ENCODE results near the gene TNFRSF4. TPM values are rescaled to one million over a fixed set of nuclear protein-coding genes. Genes with fewer than 3 reads are reported as not detected.

TNFRSF4 gene
- total RNA-seq, 1 donor from 2014 or later: 0.31 TPM

DNA sequence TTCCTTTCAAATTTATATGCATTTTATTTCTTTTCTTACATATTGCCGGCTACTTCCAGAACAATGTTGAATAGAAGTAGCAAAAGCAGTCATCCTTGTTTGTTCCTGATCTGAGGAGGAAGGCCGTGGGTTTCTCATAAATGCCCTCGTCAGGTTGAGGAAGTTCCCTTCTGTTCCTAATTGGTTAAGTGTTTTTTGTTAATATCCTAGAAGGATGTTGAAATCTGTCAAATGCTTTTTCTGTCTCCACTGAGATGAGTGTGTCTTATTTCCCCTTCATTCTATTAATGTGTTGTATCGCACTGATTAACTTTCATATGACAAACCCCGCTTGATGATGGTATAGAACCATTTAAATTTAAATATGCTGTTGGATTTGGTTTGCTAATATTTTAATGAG is 24.8 kb downstream of the TNFRSF4 start:
- H3K27ac Mint-ChIP-seq: no peak overlapping the region
- no peaks in the 10 kb centered on the region for H3K36me3 Mint-ChIP-seq
- H3K27me3 Mint-ChIP-seq: peaks cover 3% of the 10 kb centered on the region
- peaks cover 5% of the 10 kb centered on the region for H3K9me3 Mint-ChIP-seq
- H3K4me3 Mint-ChIP-seq: no peak overlapping the region
- DNase-seq (ENCODE audit: extremely low spot score, unreplicated experiment): no peak
- H3K4me1 Mint-ChIP-seq (ENCODE audit: unreplicated experiment): no peaks in the 10 kb centered on the region
- TF ChIP-seq CTCF (conservative IDR thresholded peaks at IDR 0.05): no peak

GRCh38 chr1:1187938-1188337 is 26.0 kb downstream of the TNFRSF4 start:
- Mint-ChIP-seq H3K27ac (no peak overlapping the region), H3K4me3 (no peak overlapping the region), H3K9me3 (peaks cover 5% of the 10 kb centered on the region), H3K36me3 (no peaks in the 10 kb centered on the region), H3K4me1 (ENCODE audit: unreplicated experiment) (no peaks in the 10 kb centered on the region), H3K27me3 (peaks cover 3% of the 10 kb centered on the region)
- no peak for DNase-seq (ENCODE audit: extremely low spot score, unreplicated experiment)
- no peak for TF ChIP-seq CTCF (conservative IDR thresholded peaks at IDR 0.05)

DNA sequence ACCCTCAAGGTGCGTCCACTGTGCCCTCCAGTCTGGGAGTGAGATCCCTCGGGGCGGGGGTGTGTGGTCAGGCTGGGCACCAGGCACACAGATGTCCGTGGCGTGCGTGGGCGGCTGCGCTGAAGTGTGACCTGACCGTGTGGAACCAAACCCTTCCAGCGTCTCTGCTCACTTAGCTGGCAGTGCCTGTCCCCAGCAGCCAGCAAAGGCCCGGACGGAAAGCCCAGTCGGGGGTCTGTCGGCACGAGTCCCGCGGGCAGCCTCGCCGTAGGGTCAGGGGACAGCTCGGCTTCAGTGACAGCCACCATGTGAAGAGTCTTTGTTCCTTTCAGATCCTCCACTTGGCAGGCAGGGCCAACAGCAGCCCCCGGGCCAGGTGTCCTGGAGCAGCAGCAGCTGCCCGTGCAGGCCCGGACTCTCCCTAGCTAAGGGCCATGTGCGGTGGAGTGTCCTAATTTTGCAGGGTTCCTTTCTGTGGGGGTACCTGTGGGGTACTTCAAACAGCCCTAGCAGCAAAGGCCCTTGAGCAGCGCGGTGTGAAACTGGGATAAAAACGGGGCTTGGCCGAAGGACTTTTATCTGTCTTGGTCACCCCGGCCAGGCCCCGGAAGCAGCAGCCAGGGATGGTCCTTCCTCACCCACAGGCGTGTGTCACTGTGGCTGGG is 28.7 kb downstream of the TNFRSF4 start:
- H3K27me3 Mint-ChIP-seq: peaks cover 2% of the 10 kb centered on the region
- H3K4me3 Mint-ChIP-seq: no peak overlapping the region
- no peaks in the 10 kb centered on the region for H3K36me3 Mint-ChIP-seq
- no peak overlapping the region for H3K27ac Mint-ChIP-seq
- DNase-seq (ENCODE audit: extremely low spot score, unreplicated experiment): no peak
- H3K4me1 Mint-ChIP-seq (ENCODE audit: unreplicated experiment): peaks cover 4% of the 10 kb centered on the region
- no peak for TF ChIP-seq CTCF (conservative IDR thresholded peaks at IDR 0.05)
- no peaks in the 10 kb centered on the region for H3K9me3 Mint-ChIP-seq

GRCh38 chr1:1183833-1184775 is 29.8 kb downstream of the TNFRSF4 start:
- no peak for TF ChIP-seq CTCF (conservative IDR thresholded peaks at IDR 0.05)
- DNase-seq (ENCODE audit: extremely low spot score, unreplicated experiment): no peak

GRCh38 chr1:1183221-1183747 is 30.7 kb downstream of the TNFRSF4 start:
- Mint-ChIP-seq H3K4me1 (ENCODE audit: unreplicated experiment) (peaks cover 4% of the 10 kb centered on the region), H3K4me3 (no peak overlapping the region), H3K36me3 (no peaks in the 10 kb centered on the region), H3K9me3 (no peaks in the 10 kb centered on the region), H3K27me3 (no peaks in the 10 kb centered on the region), H3K27ac (no peak overlapping the region)
- no peak for TF ChIP-seq CTCF (conservative IDR thresholded peaks at IDR 0.05)
- DNase-seq (ENCODE audit: extremely low spot score, unreplicated experiment): no peak

More at GRCh38 chr1:1183833-1184775, 29.8 kb downstream of the TNFRSF4 start:
- Mint-ChIP-seq H3K9me3 (no peaks in the 10 kb centered on the region), H3K27ac (no peak overlapping the region), H3K4me1 (ENCODE audit: unreplicated experiment) (peaks cover 4% of the 10 kb centered on the region), H3K4me3 (no peak overlapping the region), H3K36me3 (no peaks in the 10 kb centered on the region), H3K27me3 (no peaks in the 10 kb centered on the region)
